Liver (tissue), 9 donors: ENCODE measurements around the gene RPL38. TPM values are rescaled to one million over a fixed set of nuclear protein-coding genes. Genes with fewer than 3 reads are reported as not detected.

Experiments
- DNase-seq: peaks from one replicate; pipeline ENCODE4 v3.0.0-alpha.2; 2017; ENCODE audit warnings: low spot score
- H3K27ac ChIP-seq, 2 donors: one replicate each; pipeline ENCODE4 v1.7.0; 2013; ENCODE audit warnings: inconsistent platforms in 2 of 2, low read length in 2 of 2, control low read depth in 1 of 2, low read depth in 1 of 2, mild to moderate bottlenecking in 1 of 2
- H3K27me3 ChIP-seq, 4 donors: one replicate each; pipeline versions ENCODE4 v1.6.1 to v1.7.0; 2013; ENCODE audit warnings: low read length in 3 of 4, inconsistent platforms in 1 of 4, mild to moderate bottlenecking in 1 of 4, moderate library complexity in 1 of 4; ENCODE audit not compliant: control insufficient read depth in 4 of 4, insufficient read depth in 4 of 4
- H3K36me3 ChIP-seq, 4 donors: one replicate each; pipeline versions ENCODE4 v1.6.1 to v1.7.0; 2013; ENCODE audit warnings: low read length in 3 of 4, mild to moderate bottlenecking in 3 of 4, low read depth in 1 of 4, moderate library complexity in 1 of 4; ENCODE audit not compliant: control insufficient read depth in 4 of 4, insufficient read depth in 3 of 4
- H3K4me1 ChIP-seq, 4 donors: one replicate each; pipeline versions ENCODE4 v1.6.1 to v1.7.0; 2013; ENCODE audit warnings: low read length in 3 of 4, mild to moderate bottlenecking in 3 of 4, moderate library complexity in 1 of 4; ENCODE audit not compliant: control insufficient read depth in 4 of 4, insufficient read depth in 4 of 4
- H3K4me3 ChIP-seq, 3 donors: one replicate each; pipeline versions ENCODE4 v1.6.1 to v1.7.0; 2013; ENCODE audit warnings: low read length in 3 of 3, control low read depth in 1 of 3, low read depth in 1 of 3, mild to moderate bottlenecking in 1 of 3
- H3K9ac ChIP-seq, 2 donors: one replicate each; pipeline ENCODE4 v1.7.0; 2013; ENCODE audit warnings: low read length in 2 of 2, mild to moderate bottlenecking in 2 of 2, moderate library complexity in 2 of 2, control low read depth in 1 of 2, low read depth in 1 of 2
- H3K9me3 ChIP-seq, 4 donors: one replicate each; pipeline versions ENCODE4 v1.6.1 to v1.7.0; 2013; ENCODE audit warnings: low read length in 3 of 4; ENCODE audit not compliant: control insufficient read depth in 4 of 4
- CTCF ChIP-seq: fragments of 150-350 bp; IDR thresholded peaks from 2 replicates; pipeline ENCODE4 v1.5.1; 2017; ENCODE audit warnings: improper control_type of control experiment, low read depth, low read length; ENCODE audit not compliant: missing input control
- EGR1 ChIP-seq, 2 donors: IDR thresholded peaks; 2 replicates each; pipeline ENCODE4 v1.6.1; 2016 to 2018; ENCODE audit warnings: antibody characterized with exemption in 2 of 2, low read depth in 2 of 2
- FOXA1 ChIP-seq: IDR thresholded peaks from 2 replicates; pipeline ENCODE4 v1.6.1; 2016; ENCODE audit warnings: antibody characterized with exemption
- FOXA2 ChIP-seq: IDR thresholded peaks from 2 replicates; pipeline ENCODE4 v1.6.1; 2016; ENCODE audit warnings: antibody characterized with exemption
- GABPA ChIP-seq, 2 donors: IDR thresholded peaks in 1 of 2; conservative IDR thresholded peaks in 1 of 2; 2 replicates each; pipeline ENCODE4 v1.6.1; 2016; ENCODE audit warnings: antibody characterized with exemption in 2 of 2, mild to moderate bottlenecking in 1 of 2, moderate library complexity in 1 of 2
- HNF4A ChIP-seq, 2 donors: conservative IDR thresholded peaks; 2 replicates each; pipeline ENCODE4 v1.6.1; 2016; ENCODE audit warnings: antibody characterized with exemption in 2 of 2, mild to moderate bottlenecking in 2 of 2
- HNF4G ChIP-seq: IDR thresholded peaks from 2 replicates; pipeline ENCODE4 v1.6.1; 2016; ENCODE audit warnings: antibody characterized with exemption
- JUND ChIP-seq, 2 donors: IDR thresholded peaks; 2 replicates each; pipeline ENCODE4 v1.6.1; 2016; ENCODE audit warnings: antibody characterized with exemption in 2 of 2
- MAX ChIP-seq: IDR thresholded peaks from 2 replicates; pipeline ENCODE4 v1.6.1; 2016; ENCODE audit warnings: antibody characterized with exemption
- NR2F2 ChIP-seq: IDR thresholded peaks from 2 replicates; pipeline ENCODE4 v1.6.1; 2016; ENCODE audit warnings: antibody characterized with exemption
- RAD21 ChIP-seq, 2 donors: IDR thresholded peaks; 2 replicates each; pipeline ENCODE4 v1.6.1; 2016; ENCODE audit warnings: antibody characterized with exemption in 2 of 2, mild to moderate bottlenecking in 2 of 2
- REST ChIP-seq: IDR thresholded peaks from 2 replicates; pipeline ENCODE4 v1.6.1; 2016; ENCODE audit warnings: antibody characterized with exemption, mild to moderate bottlenecking
- RXRA ChIP-seq, 2 donors: IDR thresholded peaks; 2 replicates each; pipeline ENCODE4 v1.6.1; 2017 to 2018; ENCODE audit warnings: antibody characterized with exemption in 2 of 2, mild to moderate bottlenecking in 1 of 2
- SP1 ChIP-seq: IDR thresholded peaks from 2 replicates; pipeline ENCODE4 v1.6.1; 2018; ENCODE audit warnings: antibody characterized with exemption, mild to moderate bottlenecking
- TAF1 ChIP-seq: conservative IDR thresholded peaks from 2 replicates; pipeline ENCODE4 v1.6.1; 2016; ENCODE audit warnings: antibody characterized with exemption, mild to moderate bottlenecking
- YY1 ChIP-seq: IDR thresholded peaks from 2 replicates; pipeline ENCODE4 v1.6.1; 2016; ENCODE audit warnings: antibody characterized with exemption, mild to moderate bottlenecking
- WGBS: extraction: QIAGEN DNeasy Blood & Tissue Kit; methylation state at CpG from one replicate; pipeline ENCODE4 v1.1.7; 2013; 5-methylcytosine and 5-hydroxymethylcytosine counted together
- polyA plus RNA-seq, 2 donors: library from polyadenylated mRNA; stranded (reverse) in 1 of 2; unstranded in 1 of 2; fragments of 200-250 nt in 1 of 2; fragments of >200 nt in 1 of 2; fragmentation: Nextera tagmentation in 1 of 2; extraction: Ambion mirVana in 1 of 2; gene quantifications; one replicate each; pipeline versions ENCODE4 v1.2.1 to v1.2.3, GENCODE V29; 2013 to 2015
- total RNA-seq, 2 donors: library from RNA; depleted of rRNA; stranded (reverse); fragments of >200 nt; gene quantifications; one replicate each; pipeline ENCODE4 v1.2.3, GENCODE V29; 2014
- TF ChIP-seq, protein P1 (sequence below): IDR thresholded peaks from 2 replicates; pipeline ENCODE4 v1.6.1; 2016; ENCODE audit warnings: antibody characterized with exemption
- TF ChIP-seq, protein P2 (sequence below): IDR thresholded peaks from 2 replicates; pipeline ENCODE4 v1.6.1; 2016; ENCODE audit warnings: antibody characterized with exemption
- donor health status: healthy.
- donor health status: healthy.
- donor health status: healthy.
- donor health status: healthy.
- donor health status: healthy.

RPL38 gene
- total and polyA plus RNA-seq, 4 donors: 67.7 to 1,367 (median 455) TPM

- no peak for DNase-seq
- peaks cover 8 to 21% (median 15%) of the 10 kb centered on the region in 4 donors for H3K4me1 ChIP-seq
- H3K9ac ChIP-seq: peak overlapping the region; percentile 40 to 63
- peaks cover 0 to 3% (median 0%) of the 10 kb centered on the region in 4 donors for H3K27me3 ChIP-seq
- 59% methylated on average over 14 of the region's 14 CpGs for WGBS
- H3K4me3 ChIP-seq: peak overlapping the region; percentile 65 to 100 (median 69)
- H3K27ac ChIP-seq: no peak overlapping the region
- TF ChIP-seq EGR1 (IDR thresholded peaks at IDR 0.05; ENCODE audit: low read depth in 2 of 2) (no peak), RXRA (IDR thresholded peaks at IDR 0.05) (no peak), FOXA2 (no peak), TAF1 (no peak), REST (no peak), FOXA1 (no peak), HNF4G (no peak), RAD21 (IDR thresholded peaks at IDR 0.05) (no peak), GABPA (IDR thresholded peaks at IDR 0.05 in 1 of 2, conservative IDR thresholded peaks at IDR 0.05 in 1 of 2) (no peak), HNF4A (conservative IDR thresholded peaks at IDR 0.05) (no peak), YY1 (no peak), SP1 (no peak), JUND (IDR thresholded peaks at IDR 0.05) (no peak), MAX (no peak), NR2F2 (no peak), CTCF (no peak)
- TF ChIP-seq, protein P1, sequence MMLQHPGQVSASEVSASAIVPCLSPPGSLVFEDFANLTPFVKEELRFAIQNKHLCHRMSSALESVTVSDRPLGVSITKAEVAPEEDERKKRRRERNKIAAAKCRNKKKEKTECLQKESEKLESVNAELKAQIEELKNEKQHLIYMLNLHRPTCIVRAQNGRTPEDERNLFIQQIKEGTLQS: no peak
- TF ChIP-seq, protein P2, sequence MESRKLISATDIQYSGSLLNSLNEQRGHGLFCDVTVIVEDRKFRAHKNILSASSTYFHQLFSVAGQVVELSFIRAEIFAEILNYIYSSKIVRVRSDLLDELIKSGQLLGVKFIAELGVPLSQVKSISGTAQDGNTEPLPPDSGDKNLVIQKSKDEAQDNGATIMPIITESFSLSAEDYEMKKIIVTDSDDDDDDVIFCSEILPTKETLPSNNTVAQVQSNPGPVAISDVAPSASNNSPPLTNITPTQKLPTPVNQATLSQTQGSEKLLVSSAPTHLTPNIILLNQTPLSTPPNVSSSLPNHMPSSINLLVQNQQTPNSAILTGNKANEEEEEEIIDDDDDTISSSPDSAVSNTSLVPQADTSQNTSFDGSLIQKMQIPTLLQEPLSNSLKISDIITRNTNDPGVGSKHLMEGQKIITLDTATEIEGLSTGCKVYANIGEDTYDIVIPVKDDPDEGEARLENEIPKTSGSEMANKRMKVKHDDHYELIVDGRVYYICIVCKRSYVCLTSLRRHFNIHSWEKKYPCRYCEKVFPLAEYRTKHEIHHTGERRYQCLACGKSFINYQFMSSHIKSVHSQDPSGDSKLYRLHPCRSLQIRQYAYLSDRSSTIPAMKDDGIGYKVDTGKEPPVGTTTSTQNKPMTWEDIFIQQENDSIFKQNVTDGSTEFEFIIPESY: no peak
- peaks cover 8 to 30% (median 25%) of the 10 kb centered on the region in 4 donors for H3K36me3 ChIP-seq
- H3K9me3 ChIP-seq: no peaks in the 10 kb centered on the region
Measured at GRCh38 chr17:74204474-74204873, 996 bp downstream of the RPL38 start.
